UCSD-AML1 (cell line): ENCODE measurements around the gene SESN1.

Experiments used
- DNase-seq: peaks from one replicate; lab custom pipeline; 2025; ENCODE audit not compliant: unreplicated experiment; lab: John Stamatoyannopoulos, UW

The SESN1 gene

GRCh38 chr6:109062216-109062615, 32.4 kb downstream of the SESN1 start:
- DNase-seq: no peak

GRCh38 chr6:109060571-109060970, 34.1 kb downstream of the SESN1 start:
- no peak for DNase-seq

GRCh38 chr6:109059571-109060021, 35.0 kb downstream of the SESN1 start:
- no peak for DNase-seq

- no peak for DNase-seq
These were observed 35.5 kb downstream of the SESN1 start for GRCh38 chr6:109059153-109059552.

GRCh38 chr6:109058620-109059019, 36.0 kb downstream of the SESN1 start:
- DNase-seq: no peak

- no peak for DNase-seq
These were observed 38.0 kb downstream of the SESN1 start for GRCh38 chr6:109056661-109057060.

GRCh38 chr6:109055771-109056235, 38.8 kb downstream of the SESN1 start:
- DNase-seq: no peak

- DNase-seq: no peak
These were observed 41.3 kb downstream of the SESN1 start for GRCh38 chr6:109053336-109053735.

- DNase-seq: no peak
These were observed 41.8 kb downstream of the SESN1 start for GRCh38 chr6:109052852-109053251.

- no peak for DNase-seq
These were observed 42.5 kb downstream of the SESN1 start for GRCh38 chr6:109052018-109052651.

- no peak for DNase-seq
These were observed 43.2 kb downstream of the SESN1 start for GRCh38 chr6:109051301-109052017.

GRCh38 chr6:109050447-109051102, 44.1 kb downstream of the SESN1 start:
- DNase-seq: no peak

- no peak for DNase-seq
These were observed 44.6 kb downstream of the SESN1 start for GRCh38 chr6:109050012-109050411.

- no peak for DNase-seq
These were observed 45.8 kb downstream of the SESN1 start for GRCh38 chr6:109048670-109049415.

GRCh38 chr6:109048176-109048575, 46.5 kb downstream of the SESN1 start:
- no peak for DNase-seq

GRCh38 chr6:109045493-109045892, 49.2 kb downstream of the SESN1 start:
- no peak for DNase-seq

- DNase-seq: no peak
These were observed 54.9 kb downstream of the SESN1 start for GRCh38 chr6:109039795-109040194.

GRCh38 chr6:109038837-109039398, 55.7 kb downstream of the SESN1 start:
- no peak for DNase-seq

- no peak for DNase-seq
These were observed 57.9 kb downstream of the SESN1 start for GRCh38 chr6:109036574-109037294.

GRCh38 chr6:109034526-109034925, 60.1 kb downstream of the SESN1 start:
- DNase-seq: no peak
